Measurements from ENCODE around the gene MED31.

GRCh38 chr17:6670999-6671398 lies 19.6 kb upstream of the MED31 start:
- no peak for TF ChIP-seq CTCF (IDR thresholded peaks at IDR 0.05)
- TF ChIP-seq ZFX (IDR thresholded peaks at IDR 0.05; ENCODE audit: borderline replicate concordance), result no peak

All from 22Rv1 (cell line).